GM19035 (cell line): ENCODE measurements around the gene GABRB1.
"Not testable (repeated sequence)": the region's sequence is repeated elsewhere in the genome, so short reads cannot be mapped to it uniquely, and the experiment has no call there.

ENCODE experiments used
- ATAC-seq: cut with Tn5 transposase; IDR thresholded peaks from one replicate; pipeline ENCODE4 v1.9.1; 2021; ENCODE audit not compliant: unreplicated experiment

GABRB1 gene

GRCh38 chr4:47275595-47275994 is 244.2 kb downstream of the GABRB1 start:
- ATAC-seq = no peak

GRCh38 chr4:47278631-47279030 is 247.3 kb downstream of the GABRB1 start:
- ATAC-seq = no peak

GRCh38 chr4:47287735-47288134 is 256.4 kb downstream of the GABRB1 start:
- peak; percentile 87 for ATAC-seq

- no peak for ATAC-seq
These were observed 258.4 kb downstream of the GABRB1 start for GRCh38 chr4:47289805-47290204.

- not testable (repeated sequence) for ATAC-seq
These were observed 259.5 kb downstream of the GABRB1 start for GRCh38 chr4:47290873-47291272.

GRCh38 chr4:47309165-47309564 is 277.8 kb downstream of the GABRB1 start:
- no peak for ATAC-seq

- no peak for ATAC-seq
These were observed 280.8 kb downstream of the GABRB1 start for GRCh38 chr4:47312170-47312569.

GRCh38 chr4:47313384-47313783 is 282.0 kb downstream of the GABRB1 start:
- no peak for ATAC-seq

- ATAC-seq = no peak
These were observed 284.0 kb downstream of the GABRB1 start for GRCh38 chr4:47315346-47315745.

- ATAC-seq = no peak
These were observed 294.7 kb downstream of the GABRB1 start for GRCh38 chr4:47326025-47326424.

GRCh38 chr4:47330866-47331265 is 299.5 kb downstream of the GABRB1 start:
- no peak for ATAC-seq

GRCh38 chr4:47334652-47335051 is 303.3 kb downstream of the GABRB1 start:
- ATAC-seq = no peak

- no peak for ATAC-seq
These were observed 306.5 kb downstream of the GABRB1 start for GRCh38 chr4:47337893-47338292.

- ATAC-seq = no peak
These were observed 309.5 kb downstream of the GABRB1 start for GRCh38 chr4:47340914-47341313.

GRCh38 chr4:47342796-47343195 is 311.4 kb downstream of the GABRB1 start:
- no peak for ATAC-seq

- ATAC-seq = no peak
These were observed 318.0 kb downstream of the GABRB1 start for GRCh38 chr4:47349326-47349725.

GRCh38 chr4:47355568-47355967 is 324.2 kb downstream of the GABRB1 start:
- ATAC-seq = no peak

GRCh38 chr4:47359891-47360290 is 328.5 kb downstream of the GABRB1 start:
- no peak for ATAC-seq

- no peak for ATAC-seq
These were observed 336.4 kb downstream of the GABRB1 start for GRCh38 chr4:47367761-47368160.

- ATAC-seq = no peak
These were observed 336.8 kb downstream of the GABRB1 start for GRCh38 chr4:47368211-47368610.

- ATAC-seq = no peak
These were observed 341.2 kb downstream of the GABRB1 start for GRCh38 chr4:47372561-47372960.

GRCh38 chr4:47373174-47373573 is 341.8 kb downstream of the GABRB1 start:
- ATAC-seq = no peak

- ATAC-seq = no peak
These were observed 342.3 kb downstream of the GABRB1 start for GRCh38 chr4:47373709-47374108.

- no peak for ATAC-seq
These were observed 343.1 kb downstream of the GABRB1 start for GRCh38 chr4:47374477-47374876.
